Activated CD4-positive, CD25-positive, alpha-beta regulatory T cell (primary cell): ENCODE results near the gene KLHDC1.
"Not testable (repeated sequence)": the region's sequence is repeated elsewhere in the genome, so short reads cannot be mapped to it uniquely, and the experiment has no call there.

Experiments used
- DNase-seq, 4 experiments: peaks; one replicate each; lab custom pipeline; 2025; lab: John Stamatoyannopoulos, UW

Gene KLHDC1

GRCh38 chr14:49721733-49722435 lies 29.0 kb downstream of the KLHDC1 start:
- DNase-seq, result not testable (repeated sequence)

- DNase-seq, result no peak
Measured at GRCh38 chr14:49727171-49727570, 34.3 kb downstream of the KLHDC1 start.

GRCh38 chr14:49732896-49733295 lies 40.0 kb downstream of the KLHDC1 start:
- no peak for DNase-seq

GRCh38 chr14:49733836-49734235 lies 40.9 kb downstream of the KLHDC1 start:
- DNase-seq, result no peak

- not testable (repeated sequence) for DNase-seq
Measured at GRCh38 chr14:49735669-49736068, 42.7 kb downstream of the KLHDC1 start.

- no peak for DNase-seq
Measured at GRCh38 chr14:49745191-49745590, 52.3 kb downstream of the KLHDC1 start.

GRCh38 chr14:49746476-49746875 lies 53.6 kb downstream of the KLHDC1 start:
- not testable (repeated sequence) for DNase-seq

GRCh38 chr14:49754570-49755097 lies 61.7 kb downstream of the KLHDC1 start:
- DNase-seq, result no peak

- no peak for DNase-seq
Measured at GRCh38 chr14:49755378-49755777, 62.5 kb downstream of the KLHDC1 start.

GRCh38 chr14:49761839-49762551 lies 69.1 kb downstream of the KLHDC1 start:
- no peak for DNase-seq

- DNase-seq, result no peak
Measured at GRCh38 chr14:49766839-49767238, 73.9 kb downstream of the KLHDC1 start.

- no peak for DNase-seq
Measured at GRCh38 chr14:49767270-49767570, 74.3 kb downstream of the KLHDC1 start.

- DNase-seq, result peak; percentile 65 to 84 (median 76)
Measured at GRCh38 chr14:49767571-49768300, 74.8 kb downstream of the KLHDC1 start, which contains the start of gene KLHDC2. Gene KLHDC2, plus strand, starts transcription at chr14:49768153. Its CDS starts 316 bp downstream, at chr14:49768469.

- peak; percentile 26 to 40 (median 36) for DNase-seq
Measured at GRCh38 chr14:49768301-49769121, 75.6 kb downstream of the KLHDC1 start.

GRCh38 chr14:49769171-49769570 lies 76.3 kb downstream of the KLHDC1 start:
- DNase-seq, result no peak

- no peak for DNase-seq
Measured at GRCh38 chr14:49769581-49770211, 76.8 kb downstream of the KLHDC1 start.

- no peak for DNase-seq
Measured at GRCh38 chr14:49770212-49770817, 77.4 kb downstream of the KLHDC1 start.

- not testable (repeated sequence) for DNase-seq
Measured at GRCh38 chr14:49771691-49772090, 78.8 kb downstream of the KLHDC1 start.

- DNase-seq, result no peak
Measured at GRCh38 chr14:49774106-49774505, 81.2 kb downstream of the KLHDC1 start.

GRCh38 chr14:49778421-49778820 lies 85.5 kb downstream of the KLHDC1 start:
- DNase-seq, result no peak

- DNase-seq, result not testable (repeated sequence)
Measured at GRCh38 chr14:49781040-49781439, 88.1 kb downstream of the KLHDC1 start.
